WERI-Rb-1 (cell line): ENCODE measurements around the gene CES2.

Experiments used
- DNase-seq: peaks from one replicate; pipeline ENCODE4 v3.0.0-alpha.2; 2020
- H3K27ac ChIP-seq: fragments of 250-450 bp; sonication (Bioruptor Pico); 2 replicates; pipeline ENCODE4 v1.5.1; 2020; ENCODE audit warnings: mild to moderate bottlenecking, moderate library complexity
- H3K27me3 ChIP-seq: fragments of 250-450 bp; sonication (Bioruptor Pico); 2 replicates; pipeline ENCODE4 v1.5.1; 2021; ENCODE audit warnings: mild to moderate bottlenecking, low read depth, moderate library complexity; ENCODE audit not compliant: insufficient read depth, severe bottlenecking
- H3K36me3 ChIP-seq: fragments of 250-450 bp; sonication (Bioruptor Pico); 2 replicates; pipeline ENCODE4 v1.5.1; 2020; ENCODE audit warnings: mild to moderate bottlenecking, moderate library complexity
- H3K4me3 ChIP-seq: 2 replicates; pipeline ENCODE4 v1.5.1; 2011; ENCODE audit warnings: low read depth, mild to moderate bottlenecking, control low read depth, low read length
- H3K9me3 ChIP-seq: fragments of 250-450 bp; sonication (Bioruptor Pico); 2 replicates; pipeline ENCODE4 v1.5.1; 2021; ENCODE audit warnings: mild to moderate bottlenecking, moderate library complexity; ENCODE audit not compliant: severe bottlenecking
- TF ChIP-seq, protein P1 (sequence below): IDR thresholded peaks from 2 replicates; pipeline ENCODE4 v1.5.1; 2011; ENCODE audit warnings: low read depth, mild to moderate bottlenecking, control low read depth, inconsistent platforms, low read length

Gene CES2

DNA sequence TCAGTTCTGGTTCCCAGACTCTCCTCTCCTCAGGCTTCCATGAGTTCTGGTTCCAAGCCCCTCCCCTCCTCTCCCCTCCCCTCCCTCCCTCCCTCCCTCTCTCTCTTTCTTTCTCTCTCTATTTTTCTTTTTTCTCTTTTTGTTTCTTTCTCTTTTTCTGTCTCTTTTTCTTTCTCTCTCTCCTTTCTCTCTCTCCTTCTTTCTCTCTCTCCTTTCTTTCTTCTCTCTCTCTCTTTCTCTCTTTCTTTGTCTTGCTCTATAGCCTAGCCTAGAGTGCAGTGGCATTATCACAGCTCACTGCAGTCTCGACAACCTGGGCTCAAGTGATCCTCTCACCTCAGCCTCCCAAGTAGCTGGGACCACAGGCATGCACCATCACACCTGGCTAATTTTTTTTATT is 25.0 kb downstream of the CES2 start:
- H3K27ac ChIP-seq = no peak overlapping the region; the same call in 1 of the 2 replicates
- TF ChIP-seq, protein P1, sequence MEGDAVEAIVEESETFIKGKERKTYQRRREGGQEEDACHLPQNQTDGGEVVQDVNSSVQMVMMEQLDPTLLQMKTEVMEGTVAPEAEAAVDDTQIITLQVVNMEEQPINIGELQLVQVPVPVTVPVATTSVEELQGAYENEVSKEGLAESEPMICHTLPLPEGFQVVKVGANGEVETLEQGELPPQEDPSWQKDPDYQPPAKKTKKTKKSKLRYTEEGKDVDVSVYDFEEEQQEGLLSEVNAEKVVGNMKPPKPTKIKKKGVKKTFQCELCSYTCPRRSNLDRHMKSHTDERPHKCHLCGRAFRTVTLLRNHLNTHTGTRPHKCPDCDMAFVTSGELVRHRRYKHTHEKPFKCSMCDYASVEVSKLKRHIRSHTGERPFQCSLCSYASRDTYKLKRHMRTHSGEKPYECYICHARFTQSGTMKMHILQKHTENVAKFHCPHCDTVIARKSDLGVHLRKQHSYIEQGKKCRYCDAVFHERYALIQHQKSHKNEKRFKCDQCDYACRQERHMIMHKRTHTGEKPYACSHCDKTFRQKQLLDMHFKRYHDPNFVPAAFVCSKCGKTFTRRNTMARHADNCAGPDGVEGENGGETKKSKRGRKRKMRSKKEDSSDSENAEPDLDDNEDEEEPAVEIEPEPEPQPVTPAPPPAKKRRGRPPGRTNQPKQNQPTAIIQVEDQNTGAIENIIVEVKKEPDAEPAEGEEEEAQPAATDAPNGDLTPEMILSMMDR = no peak
- H3K4me3 ChIP-seq = no peak overlapping the region
- no peak for DNase-seq
- no peaks in the 10 kb centered on the region for H3K9me3 ChIP-seq
- no peaks in the 10 kb centered on the region for H3K27me3 ChIP-seq
- H3K36me3 ChIP-seq = no peaks in the 10 kb centered on the region

GRCh38 chr16:66961065-66961744 is 25.9 kb downstream of the CES2 start, which contains the start of gene CES3:
Gene CES3 (plus strand): TSS chr16:66961266. CDS start chr16:66961308, 42 bp downstream.
- Histone ChIP-seq H3K27me3 (no peaks in the 10 kb centered on the region), H3K4me3 (peak within 1 kb of the TSS; percentile 36), H3K9me3 (no peaks in the 10 kb centered on the region), H3K27ac (peak within 1 kb of the TSS; percentile 49), H3K36me3 (no peaks in the 10 kb centered on the region)
- peak; percentile 90 for DNase-seq
- TF ChIP-seq, protein P1 = peak; percentile 92

GRCh38 chr16:66961914-66962313 is 26.6 kb downstream of the CES2 start:
- H3K36me3 ChIP-seq = no peaks in the 10 kb centered on the region
- no peaks in the 10 kb centered on the region for H3K9me3 ChIP-seq
- no peak overlapping the region for H3K27ac ChIP-seq
- no peak overlapping the region for H3K4me3 ChIP-seq
- DNase-seq = no peak
- no peaks in the 10 kb centered on the region for H3K27me3 ChIP-seq
- TF ChIP-seq, protein P1 = no peak

DNA sequence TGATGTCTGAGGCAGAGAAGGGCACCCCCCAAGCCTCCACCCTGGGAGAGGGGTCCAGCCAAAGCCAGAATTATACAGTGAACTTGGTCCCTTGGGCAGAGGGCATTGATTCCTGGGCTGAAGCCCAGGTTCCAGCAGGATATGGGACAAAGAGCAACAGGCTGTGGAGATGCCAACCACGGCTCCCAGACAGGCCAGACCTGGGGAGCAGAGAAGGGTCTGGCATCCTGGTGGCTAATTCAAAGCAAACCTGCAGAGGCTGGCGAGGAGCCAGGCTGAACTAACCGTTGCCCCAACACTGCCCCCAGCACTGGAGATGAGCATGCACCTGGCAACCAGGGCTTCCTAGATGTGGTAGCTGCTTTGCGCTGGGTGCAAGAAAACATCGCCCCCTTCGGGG is 28.7 kb downstream of the CES2 start:
- DNase-seq = no peak
- Histone ChIP-seq H3K4me3 (no peak overlapping the region), H3K36me3 (no peaks in the 10 kb centered on the region), H3K27ac (no peak overlapping the region), H3K9me3 (no peaks in the 10 kb centered on the region), H3K27me3 (no peaks in the 10 kb centered on the region)
- TF ChIP-seq, protein P1 = no peak

DNA sequence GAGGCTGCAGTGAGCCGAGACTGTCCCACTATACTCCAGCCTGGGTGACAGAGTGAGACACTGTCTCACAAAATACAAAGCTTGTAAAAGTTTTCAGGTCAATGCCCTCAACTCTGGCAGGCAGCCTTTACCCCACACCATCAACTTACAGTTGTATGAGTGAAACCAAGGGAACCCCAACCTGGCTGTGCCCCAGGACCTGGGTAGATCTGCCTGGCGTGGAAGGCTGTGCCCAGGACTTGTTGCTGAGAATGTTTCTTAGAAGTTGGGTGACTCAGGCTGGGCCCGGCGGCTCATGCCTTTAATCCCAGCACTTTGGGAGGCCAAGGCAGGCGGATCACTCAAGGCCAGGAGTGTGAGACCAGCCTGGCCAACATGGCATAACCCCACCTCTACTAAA is 33.5 kb downstream of the CES2 start:
- H3K27me3 ChIP-seq = no peaks in the 10 kb centered on the region
- H3K9me3 ChIP-seq = no peaks in the 10 kb centered on the region
- TF ChIP-seq, protein P1 = no peak
- no peaks in the 10 kb centered on the region for H3K36me3 ChIP-seq
- H3K4me3 ChIP-seq = no peak overlapping the region
- H3K27ac ChIP-seq = no peak overlapping the region
- DNase-seq = no peak
